ENCODE measurements around the gene OR5H1. TPM values are rescaled to one million over a fixed set of nuclear protein-coding genes. Genes with fewer than 3 reads are reported as not detected.
A peak's percentile ranks its signal among the peaks of the same experiment; 100 is the strongest.

The OR5H1 gene
- total and polyA plus RNA-seq, 2 of the 4 experiments (the other 2 are of a cell fraction) = not detected

GRCh38 chr3:98110550-98110908 lies 20.0 kb upstream of the OR5H1 start:
- intact Hi-C loops (cut with micrococcal nuclease) (no loop called here), in situ Hi-C loops (cut with MboI; ENCODE audit: low sequenced_read_pairs) (no loop called here), dilution Hi-C loops (cut with HindIII; ENCODE audit: low sequenced_read_pairs, unreplicated experiment) (no loop called here)
- Histone ChIP-seq H3K18ac (ENCODE audit: low read depth, low read length) (no peak overlapping the region), H3K23ac (ENCODE audit: low read depth, low read length) (no peak overlapping the region), H2BK120ac (ENCODE audit: low read depth, low read length) (no peak overlapping the region), H3K9me3 (ENCODE audit: control insufficient read depth, insufficient read depth, low read length) (peaks cover 3% of the 10 kb centered on the region; the same call in 1 of the 2 replicates), H3K9ac (ENCODE audit: low read depth, low read length) (no peak overlapping the region), H2BK15ac (ENCODE audit: low read depth, low read length) (no peak overlapping the region), H3K27ac (ENCODE audit: insufficient read depth, low read length) (no peak overlapping the region), H4K20me1 (ENCODE audit: insufficient read depth, low read length) (no peaks in the 10 kb centered on the region), H3K14ac (replicated peaks; ENCODE audit: low read depth, low read length) (no peak overlapping the region), H2AK5ac (ENCODE audit: low read depth, low read length) (no peak overlapping the region), H3K4ac (ENCODE audit: low read depth, low read length) (no peak overlapping the region), H2AK9ac (replicated peaks; ENCODE audit: low read depth, low read length, poor library complexity) (no peak overlapping the region), H2AFZ (replicated peaks; ENCODE audit: low read length, poor library complexity) (no peak overlapping the region), H3K4me2 (ENCODE audit: low read depth, low read length) (no peak overlapping the region), H3K4me1 (ENCODE audit: control insufficient read depth, insufficient read depth, low read length) (no peaks in the 10 kb centered on the region), H4K91ac (ENCODE audit: insufficient read depth, low read depth, low read length) (no peak overlapping the region), H3K27me3 (ENCODE audit: control insufficient read depth, insufficient read depth, low read length) (no peaks in the 10 kb centered on the region), H3K9me1 (ENCODE audit: insufficient read depth, low read length) (no peaks in the 10 kb centered on the region), H2BK20ac (ENCODE audit: low read depth, low read length) (no peak overlapping the region), H4K8ac (ENCODE audit: low read depth in 2 of 2, low read length in 2 of 2) (no peak overlapping the region), H3K36me3 (ENCODE audit: control insufficient read depth, insufficient read depth, low read length) (no peaks in the 10 kb centered on the region), H3K4me3 (ENCODE audit: insufficient read depth, low read depth, low read length) (no peak overlapping the region), H4K5ac (ENCODE audit: low read depth, low read length) (no peak overlapping the region), H2BK5ac (ENCODE audit: low read depth, low read length, poor library complexity, severe bottlenecking) (no peak overlapping the region), H3K79me1 (ENCODE audit: low read depth in 1 of 2, low read length in 2 of 2) (no peaks in the 10 kb centered on the region), H3K56ac (ENCODE audit: extremely low read depth, insufficient read depth, low read length) (no peak overlapping the region)
- TF ChIP-seq NFE2L2 (IDR thresholded peaks at IDR 0.05; ENCODE audit: low read depth, low read length) = no peak
- peak; percentile 50; the same call in 1 of the 2 replicates for TF ChIP-seq MAFK (IDR thresholded peaks at IDR 0.05; ENCODE audit: low read depth, low read length)
- ChIA-PET CTCF (no interaction called here), POLR2A (ENCODE audit: unreplicated experiment) (no interaction called here)
- BruUV-seq (replicated peaks) = no TSS peak
- DNase-seq (no peak), ATAC-seq (ENCODE audit: low read depth) (no peak)
